Left colon (tissue), 2 donors: ENCODE data around the gene TKTL1. TPM values are rescaled to one million over a fixed set of nuclear protein-coding genes. Genes with fewer than 3 reads are reported as not detected.
A peak's percentile ranks its signal among the peaks of the same experiment; 100 is the strongest.

Experiments used
- ATAC-seq: fragments of 200-7000 bp; cut with Tn5 transposase; one replicate; pipeline ENCODE4 v1.9.1; 2020; ENCODE audit warnings: mild to moderate bottlenecking, moderate library complexity
- DNase-seq, 2 donors: peaks; one replicate each; pipeline ENCODE4 v3.0.0-alpha.2; 2020
- intact Hi-C, 2 donors: fragments of 100-400 bp; cut with DNase I in 1 of 2; cut with micrococcal nuclease in 1 of 2; formaldehyde crosslinking; loops; one replicate each; pipeline versions ENCODE4 v1.11.2 to v1.14.0; 2022; cut with DNase I, micrococcal nuclease
- total RNA-seq, 2 donors: library from RNA; stranded (reverse); fragmentation: NEBNext Ultra II Directional; extraction: Animal tissue kit (Norgen Biotek cat#: 25700); gene quantifications; one replicate each; pipeline ENCODE4 v1.2.1, GENCODE V29; 2021
- donor health status: DM: no; HTN: no; CAD: no.
- donor health status: DM: yes; HTN: yes; CAD: no.

Gene TKTL1
- total RNA-seq, 2 donors from 2014 or later = not detected

DNA sequence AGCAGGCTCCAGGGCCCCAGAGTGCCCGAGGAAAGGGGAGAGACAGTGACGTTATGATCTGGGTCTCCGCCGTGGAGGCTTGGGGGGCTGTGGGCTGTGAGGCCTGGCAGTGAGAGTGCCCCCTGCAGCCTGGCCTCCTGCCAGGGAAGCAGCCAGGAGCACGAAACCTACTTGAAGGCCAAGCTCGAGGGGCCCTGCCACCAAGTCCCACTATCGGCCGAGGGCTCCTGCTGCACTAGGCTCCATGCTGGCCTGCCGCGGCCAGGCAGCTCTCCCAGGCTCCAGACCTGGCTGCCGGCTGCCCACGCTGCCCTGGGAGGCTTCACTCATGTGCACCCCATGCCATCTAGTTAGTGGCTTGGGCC is 60.2 kb downstream of the TKTL1 start:
- DNase-seq (no peak), ATAC-seq (no peak)
- intact Hi-C loops = no loop called here

DNA sequence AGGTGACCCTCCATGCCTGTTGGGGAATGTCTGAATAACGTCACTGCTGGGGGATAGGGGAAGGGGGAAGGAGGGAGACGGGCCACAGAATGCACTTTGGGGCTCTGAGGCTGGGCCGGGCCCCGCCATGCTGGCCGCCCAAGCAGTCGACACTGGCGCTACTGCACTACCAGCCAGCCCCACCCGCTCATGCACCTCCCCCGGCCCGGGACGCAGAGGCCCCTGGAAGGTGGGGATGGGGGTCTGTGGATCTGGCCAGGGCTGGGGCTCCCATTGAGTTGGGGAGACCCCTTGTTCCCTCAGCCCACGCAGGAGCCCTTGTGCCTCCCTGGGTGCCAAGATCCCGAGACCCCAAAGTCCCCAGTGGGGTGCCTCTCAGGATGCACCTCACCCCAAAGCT is 61.0 kb downstream of the TKTL1 start:
- intact Hi-C loops = no loop called here

DNA sequence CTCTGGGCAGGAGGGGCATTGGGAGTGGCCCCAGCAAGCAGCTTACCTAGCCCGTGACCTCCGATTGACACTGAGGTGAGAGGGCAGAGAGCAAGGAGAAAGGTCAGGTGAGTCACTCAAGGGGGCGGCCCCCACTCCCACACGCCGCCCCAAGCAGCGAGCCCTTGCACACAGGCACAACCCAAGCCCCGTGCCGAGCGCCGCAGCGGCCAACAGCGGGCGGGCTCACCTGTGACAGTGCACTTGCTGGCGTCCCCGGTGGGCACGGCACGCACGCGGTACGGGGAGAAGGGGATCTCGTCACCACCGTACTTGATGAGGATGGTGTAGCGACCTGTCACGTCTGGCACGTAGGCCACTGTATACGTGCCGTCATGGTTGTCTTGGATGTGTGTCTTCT is 61.6 kb downstream of the TKTL1 start:
- ATAC-seq = no peak
- DNase-seq = no peak
- intact Hi-C loops = no loop called here

More for the DNA sequence above, 61.0 kb downstream of the TKTL1 start:
- DNase-seq (no peak), ATAC-seq (no peak)

DNA sequence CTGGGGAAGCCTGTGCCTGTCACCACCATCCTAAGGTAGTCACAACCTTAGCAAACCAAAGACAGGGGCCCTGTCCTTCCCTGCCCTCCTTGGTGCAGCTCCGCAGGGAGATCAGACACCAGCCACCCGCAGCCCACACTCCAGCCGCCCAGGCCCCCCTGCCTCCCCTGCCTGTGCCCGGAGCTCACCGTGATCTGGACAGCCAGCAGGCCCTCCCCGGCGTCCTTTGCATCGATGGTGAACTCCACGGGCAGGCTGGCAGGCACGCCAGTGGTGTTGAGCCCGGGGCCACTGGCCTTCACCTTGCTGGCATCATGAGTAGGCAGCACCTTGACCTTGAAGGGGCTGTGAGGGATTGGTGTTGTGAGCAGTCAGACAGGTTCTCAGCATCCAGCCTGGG is 62.4 kb downstream of the TKTL1 start:
- ATAC-seq (no peak), DNase-seq (no peak)
- intact Hi-C loops = no loop called here

DNA sequence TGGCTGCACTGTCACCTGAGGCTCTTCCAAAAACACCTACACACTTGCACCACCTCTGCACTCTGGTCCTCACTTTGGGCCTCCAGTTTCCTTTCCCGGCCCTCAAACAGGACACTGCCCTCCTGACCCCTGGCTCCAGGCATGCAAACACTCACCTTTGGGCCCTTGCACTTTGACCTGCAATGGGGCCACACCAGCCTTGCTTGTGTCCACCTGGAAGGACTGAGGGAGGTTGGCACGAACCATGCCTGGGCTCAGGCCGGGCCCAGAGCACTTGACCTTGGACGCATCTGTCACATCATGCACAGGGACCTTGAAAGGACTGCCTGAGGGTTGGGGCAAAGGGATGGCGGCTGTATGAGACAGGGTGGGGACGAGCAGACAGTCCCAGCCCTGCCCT is 63.2 kb downstream of the TKTL1 start:
- intact Hi-C loops = no loop called here
- no peak for DNase-seq
- ATAC-seq = no peak

DNA sequence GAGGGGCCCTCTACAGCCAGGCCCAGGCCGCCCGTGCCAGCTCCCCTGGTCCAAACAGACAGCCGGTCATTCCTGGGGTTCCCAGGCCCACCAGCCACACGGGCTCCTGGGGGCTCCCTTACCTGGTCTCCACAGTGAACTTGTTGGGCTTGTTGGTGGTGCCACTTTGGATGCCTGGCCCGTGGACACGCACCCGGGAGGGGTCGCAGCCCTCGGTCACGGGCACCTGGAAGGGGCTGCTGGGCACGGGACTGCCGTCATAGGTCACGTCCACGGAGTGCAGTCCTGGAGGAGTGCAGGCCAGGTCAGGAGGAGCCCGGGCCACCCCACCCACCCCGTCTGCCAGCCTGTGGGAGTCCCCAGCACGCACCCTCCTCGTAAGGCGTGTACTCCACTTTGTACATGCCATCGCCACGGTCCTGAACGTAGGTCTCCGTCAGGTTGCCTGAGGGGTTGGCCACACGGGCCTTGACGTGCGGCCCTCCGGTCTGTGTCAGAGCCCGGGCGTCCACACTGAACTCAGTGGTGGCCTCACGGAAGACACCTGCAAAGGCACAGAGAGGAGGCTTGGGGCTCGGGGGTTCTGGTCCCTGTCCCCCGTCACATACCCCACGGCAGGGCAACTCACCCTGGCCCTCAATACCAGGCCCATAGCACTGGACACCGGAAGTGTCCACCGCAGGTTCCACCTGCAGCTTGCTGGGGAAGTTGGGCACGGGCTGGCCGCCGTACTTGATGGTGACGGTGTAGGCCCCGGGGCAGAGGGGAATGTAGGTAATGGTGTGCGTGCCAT is 64.0 kb downstream of the TKTL1 start:
- ATAC-seq (no peak), DNase-seq (no peak)
- intact Hi-C loops = no loop called here

DNA sequence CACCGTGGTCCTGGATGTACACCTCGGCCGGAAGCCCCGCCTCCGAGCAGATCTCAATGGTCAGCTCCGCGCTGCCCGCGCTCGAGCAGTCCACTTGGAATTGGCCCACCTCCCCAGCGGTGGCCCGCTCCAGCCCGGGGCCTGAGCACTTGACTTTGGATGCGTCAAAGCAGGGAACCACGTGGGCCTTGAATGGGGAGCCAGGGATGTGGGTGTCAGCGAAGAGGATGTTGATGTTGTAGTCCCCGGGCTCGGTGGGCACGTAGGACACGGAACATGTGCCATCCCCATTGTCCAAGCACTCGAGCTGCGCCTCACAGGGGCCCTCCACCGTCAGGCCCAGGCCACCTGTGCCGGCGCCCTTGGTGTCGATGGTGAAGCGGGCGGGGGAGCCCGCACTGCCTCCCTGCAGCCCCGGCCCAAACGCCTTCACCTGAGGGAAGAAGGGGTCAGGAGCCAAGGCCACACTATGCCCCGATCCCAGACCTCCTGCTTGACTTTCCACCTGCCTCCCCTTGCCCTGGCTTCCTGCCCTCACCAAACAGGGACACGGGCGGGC is 64.6 kb downstream of the TKTL1 start:
- intact Hi-C loops = no loop called here

DNA sequence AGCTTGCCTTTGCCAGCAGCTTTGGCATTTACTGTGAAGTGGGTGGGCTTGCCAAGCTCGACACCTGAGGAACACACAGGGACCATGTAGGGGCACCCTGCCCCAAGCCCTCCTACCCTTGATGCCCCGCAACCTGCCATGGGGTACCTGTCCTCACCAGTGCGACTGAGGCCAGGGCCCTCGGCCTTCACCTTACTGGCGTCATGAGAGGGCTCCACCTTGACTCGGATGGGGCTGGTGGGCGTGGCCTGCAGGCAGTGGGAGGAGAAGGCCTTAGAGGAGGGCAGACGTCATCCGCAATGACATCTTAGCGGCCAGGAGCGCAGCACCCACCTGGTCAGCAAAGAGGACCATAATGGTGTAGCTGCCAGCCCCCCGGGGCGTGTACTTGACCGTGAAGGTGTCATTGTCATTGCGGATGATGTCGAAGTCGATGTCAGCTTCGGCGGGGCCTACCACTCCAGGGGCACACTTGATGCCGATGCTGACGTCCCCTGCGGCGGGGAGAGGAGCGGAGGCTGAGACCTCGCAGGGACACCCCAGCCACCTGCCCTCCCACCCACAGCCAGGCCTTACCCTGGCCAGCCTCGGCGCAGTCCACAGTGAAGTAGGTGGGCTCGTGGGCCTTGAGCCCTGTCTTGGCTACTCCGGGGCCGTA is 66.6 kb downstream of the TKTL1 start:
- intact Hi-C loops = no loop called here
- DNase-seq (no peak), ATAC-seq (no peak)

More for the DNA sequence above, 64.6 kb downstream of the TKTL1 start:
- ATAC-seq = no peak
- DNase-seq = no peak

DNA sequence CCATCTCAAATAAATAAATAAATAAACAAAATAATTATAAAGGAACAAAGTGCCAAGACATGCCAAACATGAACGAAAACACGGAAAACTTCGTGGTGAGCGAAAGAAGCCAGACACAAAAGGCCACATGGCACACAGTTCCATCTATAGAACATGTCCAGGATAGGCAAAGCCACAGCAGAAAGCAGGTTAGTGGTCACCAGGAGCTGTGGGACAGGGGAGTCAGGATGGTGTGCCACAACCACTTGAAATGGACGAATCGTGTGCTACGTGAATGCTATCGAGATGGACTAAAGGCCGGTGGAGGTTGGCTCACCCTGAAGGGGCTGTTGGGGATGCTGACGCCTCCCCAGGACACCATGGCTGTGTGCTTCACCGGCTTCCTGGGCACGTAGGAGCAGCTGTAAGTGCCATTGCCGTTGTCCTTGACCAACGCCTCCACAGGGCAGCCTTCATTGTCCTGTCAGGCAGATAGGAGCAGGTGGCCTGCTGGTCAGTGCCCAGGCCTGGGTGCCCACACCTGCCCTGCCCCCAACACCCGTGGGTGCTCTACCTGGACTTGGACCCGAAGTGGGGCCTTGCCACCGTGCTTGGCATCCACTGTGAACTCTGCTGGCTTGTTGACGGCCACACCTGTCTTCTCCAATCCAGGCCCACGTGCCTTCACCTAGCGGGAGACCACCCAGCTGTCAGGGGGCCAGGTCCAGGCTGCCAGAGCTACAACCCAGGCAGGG is 68.3 kb downstream of the TKTL1 start:
- ATAC-seq (no peak), DNase-seq (no peak)
- intact Hi-C loops = no loop called here

DNA sequence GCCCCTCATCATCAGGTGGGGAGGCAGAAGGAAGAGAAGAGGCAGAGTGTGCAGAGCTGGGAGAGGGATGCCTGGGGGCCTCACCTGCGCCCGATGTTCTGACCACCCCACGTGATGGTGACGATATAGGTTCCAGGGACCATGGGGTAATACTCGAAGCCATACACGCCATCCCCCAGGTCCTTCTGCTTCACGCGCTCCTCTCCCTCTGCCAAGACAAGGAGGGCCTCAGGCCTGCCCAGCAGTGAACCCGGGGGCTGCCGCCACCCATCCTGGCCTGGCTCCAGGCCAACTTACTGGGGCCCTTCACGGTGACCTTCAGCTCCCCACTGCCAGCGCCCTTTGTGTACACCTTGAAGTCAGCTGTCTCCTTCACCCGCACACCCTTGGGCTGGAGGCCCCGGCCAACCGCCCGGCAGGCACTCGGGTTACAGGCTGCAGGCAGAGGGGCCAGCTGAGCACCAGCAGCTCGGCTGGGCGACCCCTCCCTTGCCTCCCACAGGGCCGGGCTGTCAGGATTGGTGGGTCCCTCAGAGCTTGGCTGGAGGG is 69.5 kb downstream of the TKTL1 start:
- intact Hi-C loops = no loop called here
- no peak for DNase-seq
- no peak for ATAC-seq

DNA sequence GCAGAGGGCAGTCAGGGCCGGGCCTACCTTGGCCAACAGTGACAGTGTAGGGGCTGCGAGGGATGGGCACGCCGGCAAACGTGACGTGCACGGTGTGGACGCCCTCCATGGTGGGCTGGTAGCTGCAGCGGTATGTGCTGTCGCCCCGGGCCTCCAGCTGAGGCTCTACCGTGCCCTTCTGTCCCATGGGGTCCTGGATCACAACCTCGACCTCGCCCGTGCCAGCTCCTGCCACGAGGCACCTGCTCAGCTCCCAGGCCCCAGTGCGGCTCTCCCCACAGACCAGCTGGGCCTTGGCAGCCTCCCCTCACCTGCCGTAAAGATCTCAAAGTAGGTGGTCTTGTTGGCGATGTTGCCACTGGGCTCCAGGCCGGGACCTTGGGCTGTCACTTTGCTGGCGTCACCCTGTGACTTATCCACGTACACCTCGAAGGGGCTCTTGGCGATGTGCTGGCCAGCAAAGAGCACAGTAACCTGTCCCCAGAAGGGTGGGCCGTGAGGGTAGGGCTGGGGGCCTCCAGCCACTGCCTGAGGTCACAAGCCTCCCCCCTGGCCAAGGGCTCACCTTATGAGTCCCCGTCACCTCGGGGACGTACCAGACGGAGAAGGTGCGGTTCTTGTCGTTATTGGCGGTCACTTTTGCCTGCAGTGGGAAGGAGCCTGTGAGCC is 70.5 kb downstream of the TKTL1 start:
- no peak for ATAC-seq
- intact Hi-C loops = no loop called here
- DNase-seq = no peak

DNA sequence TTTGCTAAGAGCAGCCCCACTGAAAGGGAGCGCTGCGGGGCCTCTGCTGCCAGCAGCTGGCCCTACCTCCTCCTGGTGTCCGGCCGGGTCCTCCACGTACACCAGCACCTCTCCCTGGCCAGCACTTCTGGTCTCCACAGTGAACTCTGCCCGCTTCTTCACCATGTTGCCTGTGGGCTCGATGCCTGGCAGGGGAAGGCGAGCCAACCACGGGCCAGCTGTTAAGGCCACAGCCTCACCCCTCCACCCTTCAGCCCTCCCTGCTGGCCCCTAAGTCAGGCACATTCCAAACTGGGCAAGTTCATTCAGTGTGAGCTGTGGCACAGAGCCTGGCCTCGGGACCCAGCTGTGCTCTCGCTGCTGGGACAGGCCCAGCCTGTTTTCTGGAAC is 71.1 kb downstream of the TKTL1 start:
- ATAC-seq = no peak
- intact Hi-C loops = no loop called here
- no peak for DNase-seq

DNA sequence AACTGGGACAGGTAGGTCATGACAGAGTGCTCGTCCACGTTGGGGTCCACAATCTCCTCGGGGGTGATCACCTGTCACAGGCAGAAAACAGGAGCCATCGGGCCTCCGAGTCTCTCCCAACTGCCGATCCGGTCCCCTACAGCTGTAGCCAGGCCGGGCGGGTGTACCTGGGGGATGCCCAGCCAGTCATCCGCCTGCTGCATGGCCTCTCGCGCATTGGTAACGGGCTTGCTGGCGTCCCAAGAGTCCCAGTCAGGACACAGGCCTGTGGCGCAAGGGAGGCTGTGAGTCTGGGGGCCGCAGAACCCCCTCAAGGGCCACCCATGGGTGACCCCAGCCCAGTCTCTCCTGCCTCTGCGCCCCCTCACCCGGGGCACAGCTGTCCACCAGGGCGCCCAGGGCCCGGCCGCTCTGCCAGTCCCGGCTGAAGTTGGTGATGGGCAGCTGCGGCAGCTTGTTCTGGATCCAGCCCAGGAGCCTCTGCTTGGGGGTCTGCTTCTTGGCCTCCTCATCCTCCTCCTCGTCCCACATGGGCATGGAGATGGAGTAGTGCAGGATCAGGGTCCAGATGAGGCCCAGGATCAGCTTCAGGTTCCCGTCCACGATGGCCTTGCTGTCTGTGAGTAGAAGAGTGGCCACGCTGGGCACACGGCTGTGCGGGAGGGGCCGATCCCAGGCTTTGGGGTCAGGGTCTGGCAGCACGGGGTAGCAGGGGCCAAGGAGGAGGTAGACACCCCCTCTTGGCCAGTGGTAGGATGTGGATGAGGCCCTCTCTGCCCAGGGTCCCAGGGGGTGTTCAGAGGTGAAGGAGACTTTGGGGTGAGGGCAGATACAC is 72.1 kb downstream of the TKTL1 start:
- intact Hi-C loops = no loop called here
- DNase-seq (no peak), ATAC-seq (no peak)

DNA sequence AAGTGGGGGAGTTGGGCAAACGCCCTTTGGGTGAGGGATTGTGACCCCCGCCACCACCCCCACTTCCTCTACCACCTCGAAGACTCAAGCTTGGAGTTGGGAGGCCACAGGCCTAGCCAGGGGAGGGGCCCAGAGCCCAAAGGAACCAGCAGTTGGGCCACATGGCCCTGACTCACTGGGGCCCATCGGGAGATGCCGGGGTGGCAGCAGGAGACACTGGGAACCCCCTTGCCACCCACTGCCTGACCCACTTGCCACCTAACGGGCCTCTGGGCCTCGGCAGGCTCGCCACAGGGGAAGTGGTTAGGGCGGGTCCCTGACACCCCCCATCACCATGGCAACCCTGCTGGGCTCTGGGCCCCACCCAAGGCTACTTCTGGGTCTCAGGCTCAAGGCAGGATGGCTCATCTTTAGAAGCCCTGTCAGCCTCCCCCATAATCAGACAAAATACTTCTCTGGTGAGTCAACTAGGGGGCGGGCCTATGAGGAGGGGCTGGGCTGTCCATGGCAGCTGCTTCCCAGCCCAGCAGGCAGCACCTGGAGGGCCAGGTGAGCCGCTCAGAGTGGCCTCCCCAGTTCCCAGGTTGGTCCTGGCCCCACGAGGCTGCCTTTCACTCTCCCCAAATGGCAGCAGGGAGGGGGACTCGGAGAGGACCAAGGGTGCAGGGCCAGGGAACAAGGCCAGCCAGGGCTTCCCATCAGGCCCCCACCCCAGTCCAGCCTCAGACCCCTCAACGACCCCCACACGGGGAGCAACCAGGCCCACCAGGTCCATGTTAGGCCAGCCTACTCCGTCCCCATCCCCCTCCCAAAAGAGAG is 73.2 kb downstream of the TKTL1 start:
- intact Hi-C loops = no loop called here
- ATAC-seq = no peak
- DNase-seq = peak; percentile 70 to 74

DNA sequence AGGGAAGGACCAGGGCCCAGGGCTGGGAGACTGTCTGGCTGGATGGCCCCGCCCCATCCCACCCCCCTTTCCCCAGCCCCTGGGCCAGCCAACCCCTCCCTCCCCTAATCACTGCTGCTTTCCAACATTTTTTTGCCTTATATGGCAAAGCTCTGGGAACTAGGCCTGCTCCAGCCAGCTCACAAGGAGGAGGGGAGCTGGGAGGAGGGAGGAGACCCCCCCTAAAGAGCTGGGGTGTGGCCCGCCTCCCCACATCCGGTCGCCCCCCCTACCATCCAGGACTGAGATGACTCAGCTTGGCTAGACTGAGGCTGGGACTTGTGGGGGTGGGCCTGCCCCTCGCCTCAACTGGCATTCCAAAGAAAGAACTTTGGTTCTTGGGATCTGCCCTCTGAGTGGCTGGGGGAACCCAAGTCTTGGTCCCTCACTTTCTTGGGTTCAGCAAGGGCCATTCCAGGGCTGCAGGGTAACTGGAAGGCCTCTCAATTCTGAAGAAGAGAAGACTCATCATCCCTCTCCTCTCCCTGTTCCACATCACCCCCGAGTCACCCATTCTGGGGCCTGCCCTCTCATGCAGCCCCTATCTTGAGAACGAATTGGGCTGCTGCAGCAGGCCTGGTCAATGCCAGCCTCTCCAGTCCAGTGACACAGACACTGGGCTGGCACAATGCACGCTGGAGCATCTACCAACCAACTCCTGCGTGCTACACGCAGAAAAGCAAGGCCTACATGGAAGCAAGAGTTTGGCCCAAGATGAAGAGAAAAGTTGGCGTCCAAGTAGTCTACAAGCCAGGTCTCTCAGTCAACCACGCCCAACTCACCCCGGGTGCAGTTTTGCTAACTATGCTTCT is 74.1 kb downstream of the TKTL1 start:
- intact Hi-C loops = no loop called here
- no peak for ATAC-seq
- DNase-seq = peak; percentile 52 to 78

DNA sequence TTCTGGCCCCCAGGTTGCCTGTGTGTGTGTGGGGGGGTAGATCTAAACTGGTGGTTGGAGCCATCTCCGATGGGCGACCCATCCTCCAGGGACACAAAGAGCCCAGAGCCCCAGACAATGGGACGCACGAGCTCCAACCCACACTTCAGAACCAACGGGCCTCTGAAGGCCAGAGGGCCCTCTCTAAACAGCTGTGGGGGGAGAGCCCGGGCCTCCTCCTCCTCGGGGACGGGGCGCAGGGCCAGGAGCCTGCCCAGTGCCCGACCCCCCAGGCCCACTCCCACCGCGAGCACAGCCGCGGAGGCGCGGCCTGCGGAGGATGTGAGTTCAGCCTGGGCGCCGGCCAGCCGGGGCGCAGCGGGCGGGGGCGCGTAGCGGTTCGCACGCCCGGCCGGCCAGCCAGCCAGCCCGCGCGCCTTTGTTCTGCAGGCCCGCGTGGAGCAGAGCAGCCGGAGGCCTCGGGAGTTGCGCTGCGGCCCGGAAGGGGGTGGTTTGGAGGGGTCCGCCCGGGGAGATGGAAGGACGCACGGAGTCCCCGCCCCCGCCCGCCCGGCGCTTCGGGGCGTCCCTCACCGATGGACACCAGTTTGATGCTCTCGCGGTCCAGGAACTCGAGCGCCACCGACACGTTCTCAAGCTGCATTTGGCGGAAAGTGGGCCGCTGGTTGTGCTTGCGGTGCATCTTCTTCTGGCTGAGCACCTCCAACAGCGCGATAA is 74.9 kb downstream of the TKTL1 start:
- no peak for ATAC-seq
- DNase-seq = no peak
- intact Hi-C loops = no loop called here
